ENCODE data around the gene NUP133.
"Not testable (repeated sequence)": the region's sequence is repeated elsewhere in the genome, so short reads cannot be mapped to it uniquely, and the experiment has no call there.

The NUP133 gene

DNA sequence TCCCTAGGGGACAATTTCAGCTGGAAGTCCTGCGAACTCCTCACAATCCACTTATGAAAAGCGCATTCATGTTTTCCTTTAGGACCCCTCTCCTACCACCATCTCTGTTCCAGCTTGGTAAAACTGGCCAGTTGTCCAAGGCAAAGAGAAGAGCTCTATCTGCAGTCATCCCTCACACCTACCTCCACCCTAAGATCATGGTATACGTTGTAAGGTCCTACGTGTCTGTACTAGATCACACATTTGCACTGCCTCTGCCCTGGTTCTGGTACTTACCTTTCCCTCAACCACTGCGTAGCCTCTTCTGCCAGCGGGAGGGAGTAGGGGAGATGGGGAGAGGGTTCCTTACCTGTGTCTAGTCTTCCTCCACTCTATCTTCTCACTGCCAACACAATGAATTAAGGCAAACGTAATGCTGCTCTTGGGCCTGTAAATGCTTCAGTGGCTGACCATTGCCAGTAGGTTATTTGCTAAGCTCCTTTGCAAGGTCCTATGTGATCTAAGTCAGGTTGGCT is 739 bp upstream of the NUP133 start:
- DNase-seq: no peak

GRCh38 chr1:229507502-229507901 is 639 bp downstream of the NUP133 start:
- DNase-seq: no peak

DNA sequence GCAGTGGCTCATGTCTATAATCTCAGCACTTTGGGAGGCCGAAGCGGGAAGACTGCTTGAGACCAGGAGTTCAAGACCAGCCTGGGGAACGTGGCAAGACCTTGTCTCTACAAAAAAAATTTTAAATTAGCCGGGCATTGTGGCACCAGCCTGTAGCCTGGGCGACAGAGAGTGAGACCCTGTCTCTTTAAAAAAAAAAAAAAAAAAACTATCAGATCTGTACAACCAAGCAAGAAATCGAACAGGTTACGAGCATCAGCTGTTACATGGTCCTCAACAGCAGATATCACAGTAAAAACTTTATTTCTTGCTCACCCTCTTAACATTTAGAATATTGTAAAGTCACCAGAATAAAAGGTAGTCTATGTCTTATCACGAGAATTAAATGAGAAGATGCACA is 1.5 kb downstream of the NUP133 start:
- no peak for DNase-seq

GRCh38 chr1:229495782-229496181 is 12.4 kb downstream of the NUP133 start:
- DNase-seq: no peak

DNA sequence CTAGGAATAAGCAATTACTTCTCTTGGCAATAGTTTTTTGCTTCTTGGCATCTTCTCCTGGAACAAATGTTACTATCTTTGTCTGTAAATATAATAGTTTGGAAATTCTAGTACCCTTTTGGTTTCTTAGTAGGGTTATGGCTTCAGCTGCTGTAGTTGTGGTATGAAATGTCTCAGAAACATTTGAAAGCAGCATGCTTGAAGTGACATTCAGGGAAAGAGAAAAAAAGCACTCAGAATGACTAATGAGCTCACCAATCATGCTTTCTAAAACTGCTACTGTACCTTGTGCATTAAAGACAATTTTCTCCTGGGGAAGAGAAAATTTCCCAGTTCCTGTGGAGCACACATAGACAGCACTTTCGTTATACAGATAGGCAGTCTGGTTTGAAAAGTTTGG is 21.0 kb downstream of the NUP133 start:
- DNase-seq: no peak

- DNase-seq: no peak
Observed at GRCh38 chr1:229485318-229485717, 22.8 kb downstream of the NUP133 start.

DNA sequence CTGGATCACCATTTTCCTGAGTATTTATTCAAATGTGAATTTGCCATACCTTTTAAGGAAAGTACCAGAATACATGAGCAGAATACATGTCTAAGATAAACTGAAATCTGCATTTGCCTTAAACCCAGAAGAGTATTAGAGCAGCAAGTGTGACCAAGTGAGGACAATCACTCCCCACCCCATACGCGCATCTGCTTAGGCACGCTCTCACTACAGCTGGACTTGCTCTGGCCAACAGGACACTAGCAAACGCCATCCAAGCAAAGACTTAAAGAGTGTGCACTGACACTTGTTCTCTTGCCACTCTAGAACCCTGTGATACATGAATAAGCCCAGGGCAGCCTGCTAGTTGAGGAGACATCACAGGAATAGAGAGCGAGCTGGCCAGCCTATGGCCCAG is 25.6 kb downstream of the NUP133 start:
- no peak for DNase-seq

DNA sequence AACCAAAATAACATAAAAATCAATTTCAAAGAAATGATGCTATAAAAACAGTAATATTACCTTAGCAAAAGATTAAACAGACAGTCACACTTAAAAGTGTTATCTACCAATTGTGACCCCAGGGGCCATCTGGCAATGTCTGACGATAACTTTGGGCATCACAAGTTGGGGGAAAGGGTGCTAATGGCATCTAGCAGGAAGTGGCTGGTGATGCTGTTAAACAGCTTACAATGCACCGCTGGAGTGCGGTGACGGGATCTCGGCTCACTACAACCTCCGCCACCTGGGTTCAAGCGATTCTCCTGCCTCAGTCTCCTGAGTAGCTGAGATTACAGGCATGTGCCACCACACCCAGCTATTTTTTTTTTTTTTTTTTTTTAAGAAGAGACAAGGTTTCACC is 27.6 kb downstream of the NUP133 start:
- no peak for DNase-seq

- DNase-seq: no peak
Observed at GRCh38 chr1:229479660-229480399, 28.3 kb downstream of the NUP133 start.

- DNase-seq: no peak
Observed at GRCh38 chr1:229478852-229479251, 29.3 kb downstream of the NUP133 start.

- not testable (repeated sequence) for DNase-seq
Observed at GRCh38 chr1:229475859-229476258, 32.3 kb downstream of the NUP133 start.

DNA sequence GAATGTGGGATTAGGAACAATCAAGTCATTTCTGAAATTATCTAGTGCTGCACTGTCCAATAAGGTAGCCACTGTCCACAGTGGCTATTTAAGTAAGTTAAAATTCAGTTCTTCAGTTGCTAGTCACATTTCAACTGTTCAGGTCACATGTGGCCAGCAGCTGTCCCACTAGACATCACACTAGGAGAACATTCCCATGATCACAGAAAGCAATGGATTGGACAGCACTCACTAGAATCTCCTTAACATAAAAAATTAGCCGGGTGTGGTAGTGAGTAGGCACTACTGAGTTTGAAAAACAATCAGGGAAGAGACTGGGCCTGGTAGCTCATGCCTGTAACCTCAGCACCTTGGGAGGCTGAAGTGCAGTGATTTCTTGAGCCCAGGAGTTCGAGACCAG is 33.6 kb downstream of the NUP133 start:
- DNase-seq: no peak

DNA sequence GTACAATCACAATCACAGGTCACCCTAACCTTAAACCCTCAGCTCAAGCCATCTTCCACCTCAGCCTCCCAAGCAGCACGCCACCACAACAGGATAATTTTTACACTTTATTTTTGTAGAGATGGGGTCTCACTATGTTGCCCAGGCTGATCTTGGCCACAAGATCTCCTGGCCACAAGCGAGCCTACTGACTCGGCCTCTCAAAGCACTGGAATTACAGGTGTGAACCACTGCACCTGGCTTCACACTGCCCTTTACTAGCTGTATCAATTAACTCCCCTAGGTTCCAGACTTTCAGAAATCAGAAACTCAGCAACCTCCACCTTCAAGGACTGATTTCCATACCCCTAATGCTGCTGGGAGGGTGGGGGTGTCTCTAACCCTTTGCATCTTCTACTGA is 37.0 kb downstream of the NUP133 start:
- DNase-seq: no peak

GRCh38 chr1:229470406-229471043 is 37.6 kb downstream of the NUP133 start:
- no peak for DNase-seq

DNA sequence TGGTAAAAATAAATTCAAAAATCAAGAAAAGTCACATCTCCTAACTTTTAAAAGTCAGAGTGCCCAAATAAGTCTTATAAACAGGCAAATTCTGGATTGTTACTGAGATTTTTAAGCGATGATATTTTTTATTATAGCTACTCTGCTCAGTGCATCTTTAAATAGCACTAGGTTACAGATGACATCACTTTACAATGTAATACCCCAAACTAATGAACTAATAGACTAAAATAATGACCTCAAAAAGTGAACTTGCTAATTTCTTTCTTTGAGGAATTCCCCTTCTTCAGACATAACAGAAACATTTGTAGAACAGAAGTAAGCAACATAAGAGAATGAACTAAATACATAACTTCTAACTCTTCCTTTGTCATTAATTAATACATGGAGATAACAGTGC is 41.3 kb downstream of the NUP133 start:
- DNase-seq: no peak

DNA sequence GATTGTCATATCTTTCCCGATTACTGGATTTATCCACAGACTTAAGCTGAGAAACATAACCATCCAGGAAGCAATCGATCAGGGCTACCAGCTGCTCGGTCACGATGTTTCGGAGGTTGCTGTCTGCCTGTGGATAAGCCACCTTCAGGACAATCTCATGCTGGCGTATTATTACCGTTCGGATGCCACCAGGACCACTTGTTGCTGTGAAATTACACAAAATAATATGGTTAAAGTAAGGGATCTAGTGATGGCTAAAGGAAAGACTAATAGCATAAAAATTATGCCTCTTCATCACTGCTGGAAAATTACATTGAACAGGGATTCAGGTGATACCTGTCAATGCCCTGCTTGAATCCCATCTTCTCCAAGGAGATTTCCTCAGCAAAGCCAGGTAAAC is 43.5 kb downstream of the NUP133 start:
- DNase-seq: no peak

GRCh38 chr1:229461032-229461668 is 47.0 kb downstream of the NUP133 start:
- peak in 1 of 2 experiments; percentile 55 for DNase-seq

DNA sequence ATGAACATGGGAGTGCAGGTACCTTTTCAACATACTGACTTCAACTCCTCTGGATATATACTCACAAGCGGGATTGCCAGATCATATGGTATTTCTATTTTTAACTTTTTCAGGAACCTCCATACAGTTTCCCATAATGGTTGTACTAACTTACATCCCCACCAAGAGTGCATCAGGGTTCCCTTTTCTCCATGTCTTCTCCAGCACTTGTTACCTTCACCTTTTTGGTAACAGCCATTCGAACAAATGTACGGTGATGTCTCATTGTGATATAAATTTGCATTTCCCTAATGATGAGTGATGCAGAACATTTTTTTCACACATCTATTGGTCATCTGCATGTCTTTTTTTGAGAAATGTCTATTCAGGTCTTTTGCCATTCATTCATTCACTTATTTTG is 48.3 kb downstream of the NUP133 start:
- DNase-seq: no peak

- DNase-seq: no peak
Observed at GRCh38 chr1:229457436-229457835, 50.7 kb downstream of the NUP133 start.

DNA sequence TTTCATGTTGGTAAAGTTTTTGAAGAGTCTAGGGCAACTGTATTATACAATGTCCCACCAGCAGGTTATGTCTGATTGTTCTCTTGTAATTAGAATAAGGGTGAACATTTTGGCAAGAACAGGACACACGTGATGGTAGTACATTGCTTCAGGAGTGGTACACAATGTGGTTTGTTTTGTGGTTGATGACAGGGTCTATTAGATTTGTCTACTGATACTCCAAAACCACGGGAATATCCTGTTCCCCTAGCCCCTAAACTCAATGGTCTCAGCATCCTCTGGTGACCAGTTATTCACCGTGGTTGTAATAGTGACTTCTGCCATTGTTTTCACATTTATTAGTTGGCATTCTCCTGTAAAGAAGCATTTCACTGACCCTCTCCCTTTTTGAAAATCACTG is 52.1 kb downstream of the NUP133 start:
- DNase-seq: no peak

GRCh38 chr1:229454056-229454455 is 54.1 kb downstream of the NUP133 start:
- DNase-seq: no peak

DNA sequence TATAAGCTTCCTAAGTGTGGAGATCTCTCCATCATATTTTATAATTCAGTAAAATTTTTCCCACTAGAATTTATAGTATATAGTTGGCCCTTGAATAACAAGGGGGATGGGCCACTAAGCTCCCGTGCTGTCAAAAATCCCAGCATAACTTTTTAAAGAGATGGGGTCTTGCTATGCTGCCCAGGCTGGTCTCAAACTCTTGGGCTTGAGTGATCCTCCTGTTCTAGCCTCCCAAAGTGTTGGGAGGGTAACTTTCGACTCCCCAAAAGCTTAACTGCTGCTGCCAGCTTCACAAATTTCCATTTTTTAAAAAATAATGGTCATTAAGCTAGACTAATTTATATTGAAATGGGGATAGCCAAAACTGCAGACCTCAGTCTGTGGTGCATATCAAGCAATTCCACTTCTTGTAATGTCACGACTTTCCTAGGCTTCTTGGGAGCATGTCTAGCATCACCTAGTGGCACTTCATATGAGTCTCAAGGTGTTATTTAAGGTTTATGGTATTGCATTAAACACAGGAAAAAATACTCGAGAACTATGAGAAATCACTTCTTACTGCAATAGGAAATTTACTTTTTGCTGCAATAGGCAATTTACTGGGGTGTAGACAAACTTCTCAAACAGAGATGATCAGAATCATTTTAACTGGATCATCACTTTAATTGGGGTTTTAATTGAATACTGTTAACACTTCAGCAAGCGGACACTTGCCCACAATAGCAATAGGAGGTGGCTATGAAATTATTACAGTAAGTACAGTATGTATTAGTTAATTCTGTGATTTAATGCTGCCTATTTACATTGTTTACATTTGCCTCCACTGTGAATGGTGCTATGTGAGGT is 55.0 kb downstream of the NUP133 start:
- DNase-seq: no peak

GRCh38 chr1:229448845-229449244 is 59.3 kb downstream of the NUP133 start:
- DNase-seq: no peak

Data from cerebellar nuclear complex (tissue), 1 donor.